Epithelial cell of esophagus (primary cell): Measurements from ENCODE around the gene FAM50B.

ENCODE experiments used
- DNase-seq: peaks from one replicate; pipeline ENCODE4 v3.0.0; 2010; ENCODE audit warnings: low read depth
- H3K4me3 ChIP-seq: 2 replicates; pipeline ENCODE4 v1.5.1; 2011; ENCODE audit warnings: mild to moderate bottlenecking, low read length, control low read depth
- CTCF ChIP-seq: IDR thresholded peaks from 2 replicates; pipeline ENCODE4 v1.5.1; 2011; ENCODE audit warnings: low read depth, mild to moderate bottlenecking, low read length, control low read depth, inconsistent platforms; ENCODE audit not compliant: insufficient read depth; ENCODE audit errors: missing control alignments

The FAM50B gene

GRCh38 chr6:3878048-3878666 is 29.0 kb downstream of the FAM50B start:
- no peak for TF ChIP-seq CTCF
- H3K4me3 ChIP-seq: no peak overlapping the region
- no peak for DNase-seq

DNA sequence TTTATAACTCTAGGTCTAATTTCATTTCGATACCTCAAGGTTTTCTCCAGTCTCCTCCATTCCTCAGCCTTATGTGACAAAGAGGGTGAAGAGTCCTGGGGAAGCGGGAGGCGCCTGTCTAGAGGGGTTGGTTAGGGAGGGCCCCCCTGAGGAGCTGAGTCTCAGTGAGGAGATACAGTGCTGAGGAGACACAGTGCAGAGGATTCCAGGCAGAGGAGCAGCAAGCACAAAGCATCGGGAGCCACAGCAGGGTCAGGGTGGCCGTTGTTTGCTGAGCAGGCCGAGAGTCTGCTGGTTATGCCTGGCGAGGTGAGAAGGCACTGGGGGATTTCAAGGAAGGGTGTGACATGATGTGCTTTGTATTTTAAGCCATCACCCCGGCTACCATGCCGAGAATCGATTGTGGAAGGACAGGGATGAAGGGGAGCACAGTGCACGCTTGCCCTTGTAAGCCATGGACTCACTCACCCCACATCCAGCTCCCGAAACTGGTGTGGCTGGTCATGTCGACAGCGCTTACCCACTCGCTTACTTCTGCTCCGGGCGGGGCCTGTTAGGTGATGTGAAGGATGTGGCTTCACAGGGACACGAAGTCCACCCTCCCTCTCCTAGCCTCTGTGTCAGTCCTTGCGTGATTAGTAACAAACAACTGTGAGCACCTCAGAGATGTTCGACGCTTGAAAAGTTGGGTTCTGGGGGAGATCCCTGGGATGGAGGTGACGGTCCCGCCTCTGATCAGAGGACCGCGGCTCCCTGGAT is 30.2 kb downstream of the FAM50B start:
- no peak for TF ChIP-seq CTCF
- no peak for DNase-seq
- H3K4me3 ChIP-seq: no peak overlapping the region

DNA sequence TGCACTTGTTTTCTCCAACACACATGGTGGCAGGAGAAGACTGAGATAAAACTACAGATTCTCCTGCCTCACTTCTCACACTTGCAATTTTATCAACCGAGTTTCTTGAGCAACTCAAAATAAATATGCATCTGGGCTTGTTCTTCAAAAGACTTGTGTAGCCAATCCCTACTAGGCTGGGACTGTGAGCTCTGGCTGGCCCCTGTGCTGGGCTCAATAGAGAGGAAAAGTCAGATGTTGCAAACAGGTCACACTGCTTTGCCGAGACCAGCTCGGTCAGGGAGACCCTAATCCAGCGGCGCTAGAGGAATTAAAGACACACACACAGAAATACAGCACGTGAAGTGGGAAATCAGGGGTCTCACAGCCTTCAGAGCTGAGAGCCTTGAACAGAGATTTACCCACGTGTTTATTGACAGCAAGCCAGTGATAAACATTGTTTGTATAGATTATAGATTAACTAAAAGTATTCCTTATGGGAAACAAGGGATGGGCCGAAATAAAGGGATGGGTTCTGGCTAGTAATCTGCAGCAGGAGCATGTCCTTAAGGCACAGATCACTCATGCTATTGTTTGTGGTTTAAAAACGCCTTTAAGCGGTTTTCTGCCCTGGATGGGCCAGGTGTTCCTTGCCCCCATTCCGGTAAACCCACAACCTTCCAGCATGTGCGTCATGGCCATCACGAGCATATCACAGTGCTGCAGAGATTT is 32.7 kb downstream of the FAM50B start:
- no peak for TF ChIP-seq CTCF
- no peak overlapping the region for H3K4me3 ChIP-seq
- no peak for DNase-seq

GRCh38 chr6:3882431-3882830 is 33.3 kb downstream of the FAM50B start:
- no peak for TF ChIP-seq CTCF
- no peak for DNase-seq
- no peak overlapping the region for H3K4me3 ChIP-seq

DNA sequence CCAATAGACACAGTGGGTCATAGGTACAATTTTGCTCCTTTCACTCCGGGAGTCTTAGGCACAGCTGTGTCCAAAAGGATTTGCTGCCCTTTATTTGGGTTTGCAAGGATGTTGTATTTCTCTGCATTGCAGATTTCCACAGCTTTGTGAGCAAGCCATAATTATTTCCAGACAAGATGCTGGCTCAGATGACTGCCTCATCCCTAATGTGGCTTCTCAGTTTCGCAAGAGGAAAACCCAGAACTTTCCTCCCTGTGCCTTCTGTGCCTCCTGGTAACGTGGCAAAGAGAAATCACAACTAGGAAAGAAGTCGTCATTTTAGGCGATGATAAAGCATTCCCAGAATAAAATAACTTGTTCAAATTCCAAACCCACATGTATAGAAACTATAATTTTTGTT is 33.7 kb downstream of the FAM50B start:
- no peak for TF ChIP-seq CTCF
- no peak overlapping the region for H3K4me3 ChIP-seq
- no peak for DNase-seq

GRCh38 chr6:3884007-3884745 is 35.0 kb downstream of the FAM50B start:
- TF ChIP-seq CTCF: no peak
- DNase-seq: peak; percentile 65
- no peak overlapping the region for H3K4me3 ChIP-seq
